Left cardiac atrium (tissue), 4 donors: ENCODE data around the gene TESK2. TPM values are rescaled to one million over a fixed set of nuclear protein-coding genes. Genes with fewer than 3 reads are reported as not detected.
"Not testable (repeated sequence)": the region's sequence is repeated elsewhere in the genome, so short reads cannot be mapped to it uniquely, and the experiment has no call there.

Source experiments
- ATAC-seq, 2 donors: fragments of 200-7000 bp; cut with Tn5 transposase; one replicate each; pipeline ENCODE4 v1.9.1; 2020; ENCODE audit warnings: mild to moderate bottlenecking in 2 of 2, moderate library complexity in 2 of 2
- DNase-seq: peaks from one replicate; pipeline ENCODE4 v3.0.0-alpha.2; 2020
- intact Hi-C, 2 donors: fragments of 100-400 bp; cut with DNase I; formaldehyde crosslinking; loops; one replicate each; pipeline versions ENCODE4 v1.14.1 to v1.15.1; 2022 to 2023
- long read RNA-seq: library from polyadenylated mRNA; unstranded; transcript quantifications from one replicate; pipeline ENCODE4 v2.0.0, GENCODE V29; 2021
- total RNA-seq, 2 donors: library from RNA; stranded (reverse); fragmentation: NEBNext Ultra II Directional; extraction: Animal tissue kit (Norgen Biotek cat#: 25700); gene quantifications; one replicate each; pipeline ENCODE4 v1.2.1, GENCODE V29; 2021
- donor health status: DM: no; HTN: yes; CAD: no.
- donor health status: DM: no; HTN: yes; CAD: no; lungs with severe emphysema.
- donor health status: DM: yes; HTN: yes; CAD: no.
- donor health status: Dilated cardiomyopathy.

TESK2 gene, protein sequence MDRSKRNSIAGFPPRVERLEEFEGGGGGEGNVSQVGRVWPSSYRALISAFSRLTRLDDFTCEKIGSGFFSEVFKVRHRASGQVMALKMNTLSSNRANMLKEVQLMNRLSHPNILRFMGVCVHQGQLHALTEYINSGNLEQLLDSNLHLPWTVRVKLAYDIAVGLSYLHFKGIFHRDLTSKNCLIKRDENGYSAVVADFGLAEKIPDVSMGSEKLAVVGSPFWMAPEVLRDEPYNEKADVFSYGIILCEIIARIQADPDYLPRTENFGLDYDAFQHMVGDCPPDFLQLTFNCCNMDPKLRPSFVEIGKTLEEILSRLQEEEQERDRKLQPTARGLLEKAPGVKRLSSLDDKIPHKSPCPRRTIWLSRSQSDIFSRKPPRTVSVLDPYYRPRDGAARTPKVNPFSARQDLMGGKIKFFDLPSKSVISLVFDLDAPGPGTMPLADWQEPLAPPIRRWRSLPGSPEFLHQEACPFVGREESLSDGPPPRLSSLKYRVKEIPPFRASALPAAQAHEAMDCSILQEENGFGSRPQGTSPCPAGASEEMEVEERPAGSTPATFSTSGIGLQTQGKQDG
- total RNA-seq, result 1 to 10 TPM; 1.4 to 2.8 TPM
- long read RNA-seq, partial matches to known transcripts, result 0 of 1 reads
- long read RNA-seq, other reads (novel, unspliced or antisense), result 0 of 1 reads

DNA sequence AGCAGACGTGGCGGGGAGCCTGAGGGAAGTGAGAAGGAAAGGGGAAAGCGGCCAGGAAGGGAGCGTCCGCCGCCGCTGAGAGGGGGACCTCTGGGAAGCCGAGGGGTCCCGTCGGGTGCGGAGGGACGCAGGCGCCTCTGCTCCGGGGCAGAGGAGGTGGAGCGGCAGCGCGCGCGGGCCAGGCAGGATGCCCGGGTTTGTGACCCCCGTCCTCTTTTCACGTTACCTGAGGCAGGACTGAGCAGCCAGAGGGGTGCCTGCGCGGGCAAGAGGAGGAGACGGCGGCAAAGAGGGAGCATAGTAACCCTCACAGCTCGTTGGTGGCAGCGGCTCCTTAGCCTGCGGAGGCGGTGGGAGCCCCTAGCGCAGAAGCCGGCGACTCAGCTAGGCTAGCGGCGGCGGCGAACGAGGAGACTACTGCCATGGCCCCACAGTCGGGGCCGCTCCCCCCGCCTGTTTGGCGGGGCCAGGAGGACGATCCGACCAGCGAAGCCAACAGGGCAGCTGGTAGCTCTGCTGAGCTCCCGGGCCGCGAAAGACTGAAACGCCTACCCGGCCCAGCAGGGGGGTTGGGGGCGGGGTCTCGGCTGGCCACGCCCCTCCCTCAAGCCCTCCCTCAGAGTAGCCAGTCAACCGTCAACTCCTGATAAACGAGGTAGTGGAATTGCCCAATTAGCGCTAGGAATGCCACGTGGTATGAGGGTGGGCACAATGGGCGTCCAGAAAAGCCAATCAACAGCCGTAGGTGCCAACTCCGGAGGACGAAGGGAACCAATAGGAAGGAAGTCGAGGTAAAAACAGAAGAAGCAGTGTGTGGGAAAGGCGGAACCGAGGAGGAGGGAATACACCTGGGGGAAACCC lies at the start of gene TESK2:
TSS of gene TESK2 (minus strand) at position 538 of the 861 bp plus-strand sequence. CDS start 33,378 bp downstream, outside the sequence.
- DNase-seq (peak; percentile 95), ATAC-seq (peak; percentile 98)
- intact Hi-C loops, result loop anchor here (2.0 to 10.0 kb wide), 4 partner anchors 129 to 479 kb away; partner anchors contain the start of genes HECTD3 (in 2 of the 2) and UROD (in 2 of the 2)

- ATAC-seq, result no peak
- no peak for DNase-seq
- intact Hi-C loops, result no loop called here
Observed at GRCh38 chr1:45536886-45537285, 45.9 kb upstream of the TESK2 start.

- intact Hi-C loops, result no loop called here
- DNase-seq, result no peak
- no peak for ATAC-seq
Observed at GRCh38 chr1:45535988-45536766, 45.2 kb upstream of the TESK2 start.

GRCh38 chr1:45531873-45532272 lies 40.9 kb upstream of the TESK2 start:
- intact Hi-C loops, result no loop called here
- no peak for ATAC-seq

GRCh38 chr1:45530632-45531135 lies 39.7 kb upstream of the TESK2 start:
- intact Hi-C loops, result no loop called here
- no peak for DNase-seq
- no peak for ATAC-seq

More at GRCh38 chr1:45531873-45532272, 40.9 kb upstream of the TESK2 start:
- no peak for DNase-seq

GRCh38 chr1:45526135-45526644 lies 35.2 kb upstream of the TESK2 start:
- DNase-seq (no peak), ATAC-seq (no peak)
- intact Hi-C loops, result no loop called here

- not testable (repeated sequence) for DNase-seq, ATAC-seq
- intact Hi-C loops, result loop anchor here in 1 of 2 donors (5.0 kb wide), 1 partner anchor 48 kb away; no protein-coding TSS in a partner anchor
Observed at GRCh38 chr1:45523975-45524374, 33.0 kb upstream of the TESK2 start.

DNA sequence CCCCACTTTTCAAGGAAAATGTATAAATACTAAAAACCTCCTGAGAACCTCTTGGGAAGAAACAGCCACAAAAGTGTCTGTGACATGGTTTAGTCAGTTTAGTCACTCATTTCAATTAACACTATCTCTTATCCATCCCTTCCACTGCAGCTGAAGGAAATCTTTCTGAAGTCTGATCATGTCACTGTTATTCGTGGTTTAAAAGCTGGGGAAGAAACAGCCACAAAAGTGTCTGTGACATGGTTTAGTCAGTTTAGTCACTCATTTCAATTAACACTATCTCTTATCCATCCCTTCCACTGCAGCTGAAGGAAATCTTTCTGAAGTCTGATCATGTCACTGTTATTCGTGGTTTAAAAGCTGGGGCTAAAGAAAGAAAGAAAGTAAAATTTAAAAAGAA lies 32.6 kb upstream of the TESK2 start:
- ATAC-seq, DNase-seq: not testable (repeated sequence)
- intact Hi-C loops, result loop anchor here in 1 of 2 donors (5.0 kb wide), 1 partner anchor 49 kb away; no protein-coding TSS in a partner anchor

DNA sequence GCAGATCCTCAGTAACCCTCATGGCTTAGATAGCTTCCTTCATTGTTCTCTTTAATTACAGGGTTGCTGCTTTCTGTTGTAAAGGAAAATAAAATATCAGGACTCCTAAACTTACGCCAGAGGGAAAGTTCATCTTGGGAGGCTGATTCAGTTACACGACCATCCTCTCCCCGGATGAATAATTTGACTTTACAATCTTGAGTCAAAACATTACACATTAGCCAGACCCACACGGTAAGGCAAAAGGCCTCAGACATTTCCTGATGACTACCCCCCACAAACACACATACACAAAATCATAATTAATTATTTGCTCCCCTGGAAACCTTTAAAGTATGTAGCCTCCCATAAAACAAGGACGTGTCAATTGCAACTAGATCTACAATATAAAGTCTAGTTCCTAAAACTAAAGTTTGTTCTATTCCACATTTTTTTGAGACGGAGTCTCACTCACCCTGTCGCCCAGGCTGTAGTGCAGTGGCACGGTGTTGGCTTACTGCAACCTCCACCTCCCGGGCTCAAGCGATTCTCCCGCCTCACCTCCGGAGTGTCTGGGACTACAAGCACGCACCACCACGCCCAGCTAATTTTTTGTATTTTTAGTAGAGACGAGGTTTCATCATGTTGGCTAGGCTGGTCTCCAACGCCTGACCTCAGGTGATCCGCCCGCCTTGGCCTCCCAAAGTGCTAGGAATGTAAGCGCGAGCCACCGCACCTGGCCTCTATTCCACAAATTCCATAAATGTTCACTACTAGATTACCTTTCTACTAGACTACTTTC lies 31.6 kb upstream of the TESK2 start:
- intact Hi-C loops, result loop anchor here in 1 of 2 donors (5.0 kb wide), 1 partner anchor 50 kb away; no protein-coding TSS in a partner anchor
- ATAC-seq (no peak), DNase-seq (no peak)

DNA sequence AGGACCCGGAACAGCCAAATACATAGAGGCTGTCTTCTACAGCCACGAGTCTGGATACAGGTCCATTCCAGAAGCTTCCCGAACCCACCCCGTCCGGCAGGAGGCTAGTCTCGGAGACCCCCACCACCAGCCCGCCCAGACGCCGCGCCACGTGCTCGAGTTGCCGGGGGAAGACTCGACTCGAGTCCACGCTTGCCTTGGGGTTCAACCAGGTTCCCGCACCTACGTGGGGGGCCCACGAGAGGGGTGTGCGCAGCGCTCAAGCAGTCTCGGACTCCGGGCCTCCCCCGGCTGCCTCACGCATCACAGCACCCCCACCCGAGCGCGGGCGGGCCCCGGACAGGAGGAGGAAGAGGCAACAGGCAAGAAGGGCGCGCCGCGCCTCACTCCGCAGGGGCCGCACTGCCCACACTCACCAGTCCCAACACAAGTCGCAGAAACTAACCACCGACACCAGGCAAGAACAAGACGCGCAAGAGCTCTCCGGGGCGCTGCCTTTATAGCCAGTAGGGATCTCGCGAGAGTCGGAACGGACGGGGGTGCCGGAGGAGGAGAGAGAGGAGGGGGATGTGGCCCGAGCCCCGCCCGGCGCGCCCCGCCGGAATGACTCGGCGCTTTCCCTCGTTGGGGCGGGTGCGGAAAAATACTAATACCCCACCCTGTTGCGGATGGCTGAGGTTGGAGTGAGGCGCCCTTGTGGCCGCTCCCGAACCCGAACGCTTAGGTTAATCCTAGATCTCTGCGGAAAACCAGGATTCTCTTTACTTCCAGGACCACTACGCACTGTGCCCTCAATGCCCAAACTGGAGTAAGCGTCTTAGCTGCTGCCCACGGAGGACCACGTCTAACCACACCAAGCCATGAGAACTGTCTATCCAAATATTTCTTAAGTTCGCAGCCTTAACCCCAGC lies 30.7 kb upstream of the TESK2 start, which contains the start of gene PRDX1:
TSS of gene PRDX1 (minus strand) at position 472 of the 911 bp plus-strand sequence. CDS start 2,841 bp downstream, outside the sequence.
- ATAC-seq (peak; percentile 97 to 98), DNase-seq (peak; percentile 97)
- intact Hi-C loops, result loop anchor here (2.0 to 5.0 kb wide), 2 partner anchors 29 to 51 kb away; partner anchors contain the start of gene AKR1A1 (in 1 of the 2)

DNA sequence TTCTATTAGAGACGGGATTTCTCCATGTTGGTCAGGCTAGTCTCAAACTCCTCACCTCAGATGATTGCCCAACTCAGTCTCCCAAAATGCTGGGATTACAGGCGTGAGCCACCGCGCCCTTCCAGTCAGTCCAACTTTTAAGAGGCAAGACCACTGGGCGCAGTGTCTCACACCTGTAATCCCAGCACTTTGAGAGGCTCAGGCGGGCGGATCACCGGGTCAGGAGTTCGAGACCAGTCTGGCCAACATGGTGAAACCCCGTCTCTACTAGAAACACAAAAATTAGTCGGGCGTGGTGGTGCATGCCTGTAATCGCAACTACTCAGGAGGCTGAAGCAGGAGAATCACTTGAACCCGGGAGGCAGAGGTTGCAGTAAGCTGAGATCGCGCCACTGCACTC lies 28.8 kb upstream of the TESK2 start:
- intact Hi-C loops, result loop anchor here (2.0 to 5.0 kb wide), 2 partner anchors 31 to 53 kb away; partner anchors contain the start of gene AKR1A1 (in 1 of the 2)

GRCh38 chr1:45518910-45519309 lies 27.9 kb upstream of the TESK2 start:
- intact Hi-C loops, result no loop called here
- ATAC-seq (no peak), DNase-seq (no peak)

More for the DNA sequence above, 28.8 kb upstream of the TESK2 start:
- DNase-seq, ATAC-seq: not testable (repeated sequence)

DNA sequence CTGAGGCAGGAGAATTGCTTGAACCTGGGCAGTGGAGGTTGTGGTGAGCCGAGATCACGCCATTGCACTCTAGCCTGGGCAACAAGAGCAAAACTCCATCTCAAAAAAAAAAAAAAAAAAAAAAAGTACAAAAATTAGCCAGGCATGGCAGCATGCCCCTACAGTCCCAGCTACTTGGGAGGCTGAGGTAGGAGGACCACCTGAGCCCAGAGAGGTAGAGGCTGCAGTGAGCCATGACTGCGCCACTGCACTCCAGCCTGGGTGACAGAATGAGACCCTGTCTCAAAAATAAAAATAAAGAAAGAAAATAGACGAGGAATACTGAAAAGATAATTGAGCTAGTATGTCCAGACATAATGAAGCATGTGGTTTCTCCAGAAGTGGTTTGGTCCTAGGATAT lies 27.4 kb upstream of the TESK2 start:
- ATAC-seq, intact Hi-C loops, DNase-seq: not testable (repeated sequence)

GRCh38 chr1:45516465-45516864 lies 25.5 kb upstream of the TESK2 start:
- no peak for ATAC-seq
- intact Hi-C loops, result no loop called here
- DNase-seq, result no peak

DNA sequence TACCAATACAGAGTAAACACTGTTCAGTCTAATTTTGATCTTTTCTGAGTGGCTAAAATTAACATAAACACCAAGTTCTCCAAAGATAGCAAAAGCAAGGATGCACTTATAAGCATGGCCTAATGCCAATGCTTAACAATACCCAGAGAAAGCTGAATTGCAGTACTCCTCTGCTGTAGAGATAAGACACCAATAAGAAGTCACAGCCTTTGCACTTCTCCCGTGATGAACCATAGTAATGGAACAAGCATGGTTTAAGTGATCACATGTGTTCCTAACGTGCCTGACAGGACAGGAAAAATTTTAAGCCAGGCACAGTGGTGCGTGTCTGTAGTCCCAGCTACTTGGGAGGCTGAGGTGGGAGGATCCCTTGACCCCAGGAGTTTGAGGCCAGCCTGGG lies 25.1 kb upstream of the TESK2 start:
- no peak for ATAC-seq
- intact Hi-C loops, result no loop called here
- no peak for DNase-seq
